Skeletal muscle satellite cell (primary cell): ENCODE results near the gene YARS1.

Experiments used
- H3K27me3 ChIP-seq: 2 replicates; pipeline ENCODE4 v1.7.0; 2013; ENCODE audit warnings: low read length; ENCODE audit not compliant: control insufficient read depth, insufficient read depth
- H3K36me3 ChIP-seq: 2 replicates; pipeline ENCODE4 v1.7.0; 2013; ENCODE audit warnings: mild to moderate bottlenecking, control low read depth, low read length; ENCODE audit not compliant: insufficient read depth
- H3K4me1 ChIP-seq: 2 replicates; pipeline ENCODE4 v1.7.0; 2013; ENCODE audit warnings: low read length; ENCODE audit not compliant: control insufficient read depth, insufficient read depth
- H3K4me2 ChIP-seq: 2 replicates; pipeline ENCODE4 v1.7.0; 2013; ENCODE audit warnings: mild to moderate bottlenecking, low read length
- H3K4me3 ChIP-seq: 2 replicates; pipeline ENCODE4 v1.7.0; 2013; ENCODE audit warnings: low read length
- H3K9ac ChIP-seq: 2 replicates; pipeline ENCODE4 v1.7.0; 2013; ENCODE audit warnings: mild to moderate bottlenecking, low read depth, low read length, moderate library complexity
- H3K9me3 ChIP-seq: replicated peaks from 2 replicates; pipeline ENCODE4 v1.7.0; 2013; ENCODE audit warnings: mild to moderate bottlenecking, control low read depth, low read length

YARS1 gene

GRCh38 chr1:32774464-32774808 lies 42.7 kb downstream of the YARS1 start:
- no peak overlapping the region for H3K4me2 ChIP-seq
- no peak overlapping the region for H3K4me3 ChIP-seq
- peaks cover 40% of the 10 kb centered on the region for H3K36me3 ChIP-seq
- no peak overlapping the region for H3K9ac ChIP-seq
- peaks cover 16% of the 10 kb centered on the region for H3K4me1 ChIP-seq
- H3K27me3 ChIP-seq = no peaks in the 10 kb centered on the region
- no peaks in the 10 kb centered on the region for H3K9me3 ChIP-seq

- no peak overlapping the region for H3K4me3 ChIP-seq
- no peaks in the 10 kb centered on the region for H3K9me3 ChIP-seq
- H3K36me3 ChIP-seq = peaks cover 35% of the 10 kb centered on the region
- no peaks in the 10 kb centered on the region for H3K27me3 ChIP-seq
- H3K9ac ChIP-seq = no peak overlapping the region
- peaks cover 18% of the 10 kb centered on the region for H3K4me1 ChIP-seq
- H3K4me2 ChIP-seq = no peak overlapping the region
Observed at GRCh38 chr1:32773764-32774463, 43.2 kb downstream of the YARS1 start.

DNA sequence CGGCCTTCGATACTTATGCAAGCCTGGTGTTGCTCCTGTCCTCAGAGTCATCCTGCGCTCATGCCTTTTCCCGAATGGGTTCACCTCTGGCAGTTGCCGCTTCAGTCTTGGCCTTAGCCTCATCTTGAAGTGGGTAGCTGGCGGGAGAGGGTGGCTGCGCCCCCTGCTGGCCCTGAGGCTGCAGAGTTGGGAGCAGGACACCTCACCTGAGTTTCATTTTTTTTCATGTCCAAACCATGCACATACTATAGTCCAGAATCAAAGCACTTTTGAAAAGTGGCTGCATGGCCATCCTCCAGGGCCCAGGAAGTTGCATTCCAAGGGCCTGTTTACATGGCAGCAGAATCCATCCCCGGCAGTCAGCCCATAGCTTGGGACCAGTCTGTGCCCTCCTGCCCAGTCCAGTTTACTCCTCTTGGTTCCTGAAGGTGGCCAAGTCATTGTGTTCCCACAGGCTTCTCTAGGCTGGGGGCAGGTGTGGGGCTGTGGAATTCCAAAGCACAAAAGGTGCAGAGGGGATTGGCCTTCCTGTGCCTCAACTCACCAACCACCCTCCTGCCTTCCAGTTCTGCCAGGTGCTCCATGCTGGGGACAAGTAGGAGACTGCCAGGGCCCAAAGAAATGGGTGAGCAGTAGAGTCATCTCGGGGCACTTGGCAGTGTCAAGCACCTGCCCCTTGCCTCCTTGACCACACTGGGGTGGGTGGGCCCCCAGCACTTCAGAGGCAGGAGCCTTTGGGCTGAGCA lies 44.0 kb downstream of the YARS1 start:
- Histone ChIP-seq H3K9ac (no peak overlapping the region), H3K4me1 (peaks cover 18% of the 10 kb centered on the region), H3K4me3 (no peak overlapping the region), H3K27me3 (no peaks in the 10 kb centered on the region), H3K4me2 (no peak overlapping the region), H3K36me3 (peaks cover 34% of the 10 kb centered on the region), H3K9me3 (no peaks in the 10 kb centered on the region)

DNA sequence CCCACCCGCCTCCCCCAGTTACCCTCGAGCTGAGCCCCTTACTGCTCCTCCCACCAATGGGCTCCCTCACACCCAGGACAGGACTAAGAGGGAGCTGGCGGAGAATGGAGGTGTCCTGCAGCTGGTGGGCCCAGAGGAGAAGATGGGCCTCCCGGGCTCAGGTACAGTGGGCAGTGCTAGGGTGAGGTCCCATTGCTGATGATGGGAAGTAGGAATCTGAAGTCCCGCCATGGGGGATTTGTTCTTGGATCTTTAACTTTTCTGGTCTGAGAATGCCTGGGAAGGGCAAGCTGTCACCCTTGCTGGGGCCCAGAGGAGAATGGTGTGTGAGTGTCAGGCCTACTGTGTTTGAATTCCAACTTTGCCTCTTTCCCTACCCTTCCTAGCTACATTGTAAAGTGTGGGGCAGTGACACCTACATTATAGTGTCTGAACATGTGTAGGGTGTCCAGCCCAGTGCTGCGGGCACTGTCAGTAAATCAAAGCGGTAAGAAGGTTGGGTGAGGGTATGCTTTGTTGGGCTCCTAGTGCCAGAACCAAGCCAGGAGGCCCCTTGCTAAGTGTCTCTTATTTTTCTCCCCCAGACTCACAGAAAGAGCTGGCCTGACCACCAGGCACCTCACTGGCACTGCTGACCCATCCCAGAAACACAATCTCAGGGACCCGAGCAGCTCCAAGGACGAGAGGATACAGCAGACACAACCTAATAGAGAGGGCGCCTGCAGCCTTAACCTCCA lies 44.7 kb downstream of the YARS1 start:
- H3K4me3 ChIP-seq = no peak overlapping the region
- H3K4me1 ChIP-seq = peaks cover 18% of the 10 kb centered on the region
- H3K36me3 ChIP-seq = peaks cover 26% of the 10 kb centered on the region
- H3K27me3 ChIP-seq = no peaks in the 10 kb centered on the region
- H3K9ac ChIP-seq = no peak overlapping the region
- H3K9me3 ChIP-seq = no peaks in the 10 kb centered on the region
- H3K4me2 ChIP-seq = no peak overlapping the region

DNA sequence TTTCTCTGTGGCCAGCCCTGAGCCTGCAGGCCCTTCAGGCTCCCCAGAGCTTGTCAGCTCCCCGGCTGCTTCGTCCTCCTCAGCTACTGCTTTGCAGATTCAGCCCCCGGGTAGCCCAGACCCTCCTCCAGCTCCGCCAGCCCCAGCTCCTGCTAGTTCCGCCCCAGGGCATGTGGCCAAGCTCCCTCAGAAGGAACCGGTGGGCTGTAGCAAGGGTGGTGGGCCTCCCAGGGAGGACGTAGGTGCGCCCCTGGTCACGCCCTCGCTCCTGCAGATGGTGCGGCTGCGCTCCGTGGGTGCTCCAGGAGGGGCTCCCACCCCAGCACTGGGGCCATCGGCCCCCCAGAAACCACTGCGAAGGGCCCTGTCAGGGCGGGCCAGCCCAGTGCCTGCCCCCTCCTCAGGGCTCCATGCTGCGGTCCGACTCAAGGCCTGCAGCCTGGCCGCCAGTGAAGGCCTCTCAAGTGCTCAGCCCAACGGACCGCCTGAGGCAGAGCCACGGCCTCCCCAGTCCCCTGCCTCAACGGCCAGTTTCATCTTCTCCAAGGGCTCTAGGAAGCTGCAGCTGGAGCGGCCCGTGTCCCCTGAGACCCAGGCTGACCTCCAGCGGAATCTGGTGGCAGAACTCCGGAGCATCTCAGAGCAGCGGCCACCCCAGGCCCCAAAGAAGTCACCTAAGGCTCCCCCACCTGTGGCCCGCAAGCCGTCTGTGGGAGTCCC lies 45.4 kb downstream of the YARS1 start:
- no peaks in the 10 kb centered on the region for H3K9me3 ChIP-seq
- H3K36me3 ChIP-seq = peaks cover 26% of the 10 kb centered on the region
- peaks cover 18% of the 10 kb centered on the region for H3K4me1 ChIP-seq
- H3K4me2 ChIP-seq = no peak overlapping the region
- no peak overlapping the region for H3K4me3 ChIP-seq
- no peaks in the 10 kb centered on the region for H3K27me3 ChIP-seq
- no peak overlapping the region for H3K9ac ChIP-seq

- Histone ChIP-seq H3K4me3 (no peak overlapping the region), H3K36me3 (peaks cover 22% of the 10 kb centered on the region), H3K4me2 (no peak overlapping the region), H3K27me3 (no peaks in the 10 kb centered on the region), H3K9ac (no peak overlapping the region), H3K4me1 (peaks cover 18% of the 10 kb centered on the region), H3K9me3 (no peaks in the 10 kb centered on the region)
Observed at GRCh38 chr1:32770741-32771548, 46.2 kb downstream of the YARS1 start.

DNA sequence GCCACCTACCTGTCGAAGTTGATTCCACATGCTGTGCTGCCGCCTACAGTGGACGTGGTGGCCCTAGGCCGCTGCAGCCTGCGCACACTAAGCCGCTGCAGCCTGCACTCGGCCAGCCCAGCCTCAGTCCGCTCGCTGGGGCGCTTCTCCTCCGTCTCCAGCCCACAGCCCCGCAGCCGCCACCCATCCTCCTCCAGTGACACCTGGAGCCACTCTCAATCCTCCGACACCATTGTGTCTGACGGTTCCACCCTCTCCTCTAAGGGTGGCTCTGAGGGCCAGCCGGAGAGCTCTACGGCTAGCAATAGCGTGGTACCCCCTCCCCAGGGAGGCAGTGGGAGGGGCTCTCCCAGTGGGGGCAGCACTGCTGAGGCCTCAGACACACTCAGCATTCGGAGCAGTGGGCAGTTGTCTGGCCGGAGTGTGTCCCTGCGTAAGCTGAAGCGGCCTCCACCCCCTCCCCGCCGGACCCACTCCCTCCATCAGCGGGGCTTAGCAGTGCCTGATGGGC lies 46.9 kb downstream of the YARS1 start:
- no peak overlapping the region for H3K9ac ChIP-seq
- H3K27me3 ChIP-seq = no peaks in the 10 kb centered on the region
- H3K9me3 ChIP-seq = no peaks in the 10 kb centered on the region
- H3K36me3 ChIP-seq = peaks cover 17% of the 10 kb centered on the region
- peaks cover 11% of the 10 kb centered on the region for H3K4me1 ChIP-seq
- no peak overlapping the region for H3K4me3 ChIP-seq
- H3K4me2 ChIP-seq = no peak overlapping the region

- Histone ChIP-seq H3K36me3 (peaks cover 13% of the 10 kb centered on the region), H3K4me3 (no peak overlapping the region), H3K4me2 (no peak overlapping the region), H3K27me3 (no peaks in the 10 kb centered on the region), H3K4me1 (peaks cover 6% of the 10 kb centered on the region), H3K9me3 (no peaks in the 10 kb centered on the region), H3K9ac (no peak overlapping the region)
Observed at GRCh38 chr1:32769524-32770220, 47.5 kb downstream of the YARS1 start.

GRCh38 chr1:32768110-32768850 lies 48.9 kb downstream of the YARS1 start:
- no peaks in the 10 kb centered on the region for H3K27me3 ChIP-seq
- H3K9ac ChIP-seq = no peak overlapping the region
- no peak overlapping the region for H3K4me2 ChIP-seq
- no peaks in the 10 kb centered on the region for H3K36me3 ChIP-seq
- no peak overlapping the region for H3K4me3 ChIP-seq
- H3K4me1 ChIP-seq = peaks cover 6% of the 10 kb centered on the region
- no peaks in the 10 kb centered on the region for H3K9me3 ChIP-seq

- Histone ChIP-seq H3K4me2 (no peak overlapping the region), H3K27me3 (no peaks in the 10 kb centered on the region), H3K4me3 (no peak overlapping the region), H3K9ac (no peak overlapping the region), H3K36me3 (no peaks in the 10 kb centered on the region), H3K9me3 (no peaks in the 10 kb centered on the region), H3K4me1 (peaks cover 6% of the 10 kb centered on the region)
Observed at GRCh38 chr1:32767641-32768040, 49.5 kb downstream of the YARS1 start.
